A549 (cell line): ENCODE data around the gene AGRN. TPM values are rescaled to one million over a fixed set of nuclear protein-coding genes. Genes with fewer than 3 reads are reported as not detected.

ENCODE experiments used
- ATAC-seq, 2 experiments: fragments of 200-7000 bp in 1 of 2; fragments of >200 bp in 1 of 2; cut with Nextera tagmentation in 1 of 2; cut with Tn5 transposase in 1 of 2; 3 replicates each; pipeline versions ENCODE4 v1.8.0 to v1.9.1; 2018 to 2020; ENCODE audit warnings: mild to moderate bottlenecking in 1 of 2, moderate library complexity in 1 of 2
- CTCF ChIA-PET: fragments of 300-600 bp; sonication (Branson Sonifier 250); formaldehyde crosslinking; extraction: SDS; loops from one replicate; lab custom pipeline; 2021; ENCODE audit warnings: antibody characterized with exemption, inconsistent platforms; lab: Yijun Ruan, JAX
- POLR2A ChIA-PET: fragments of 350-600 bp; formaldehyde crosslinking; extraction: SDS; loops from one replicate; lab custom pipeline; 2021; ENCODE audit warnings: antibody characterized with exemption, inconsistent platforms; lab: Yijun Ruan, JAX
- DNase-seq, 2 experiments: peaks; one replicate each; pipeline versions ENCODE4 v3.0.0 to v3.0.0-alpha.2; 2011 to 2016; ENCODE audit warnings: low read depth in 1 of 2, low spot score in 1 of 2
- FAIRE-seq: peaks from 2 replicates; lab custom pipeline; 2011; peaks lifted over from hg19 to GRCh38; lab: Jason Lieb, UNC
- H3K27ac ChIP-seq, 2 experiments: fragments of >200 bp; sonication (Bioruptor Twin); formaldehyde crosslinking; 3 replicates each; pipeline ENCODE4 v1.5.1; 2016 to 2017
- H3K4me1 ChIP-seq: fragments of >200 bp; sonication (Bioruptor Twin); formaldehyde crosslinking; 3 replicates; pipeline ENCODE4 v1.6.1; 2016
- H3K4me2 ChIP-seq: fragments of >200 bp; sonication (Bioruptor Twin); formaldehyde crosslinking; 3 replicates; pipeline ENCODE4 v1.6.1; 2016
- H3K4me3 ChIP-seq: fragments of >200 bp; sonication (Bioruptor Twin); formaldehyde crosslinking; 3 replicates; pipeline ENCODE4 v1.5.1; 2016
- H3K9me3 ChIP-seq: fragments of >200 bp; sonication (Bioruptor Twin); formaldehyde crosslinking; 3 replicates; pipeline ENCODE4 v1.6.1; 2016
- CBX2 ChIP-seq: fragments of 200-600 bp; sonication (generic); IDR thresholded peaks from 2 replicates; pipeline ENCODE4 v1.6.1; 2016; ENCODE audit warnings: low read depth, mild to moderate bottlenecking, borderline replicate concordance
- CEBPB ChIP-seq, 2 experiments: fragments of >200 bp in 1 of 2; sonication (Bioruptor Twin) in 1 of 2; formaldehyde crosslinking in 1 of 2; IDR thresholded peaks; 2 replicates each; pipeline ENCODE4 v1.6.1; 2012 to 2016
- CTCF ChIP-seq: fragments of >200 bp; sonication (Bioruptor Twin); formaldehyde crosslinking; IDR thresholded peaks from 3 replicates; pipeline ENCODE4 v1.5.1; 2016
- E2F6 ChIP-seq: IDR thresholded peaks from 2 replicates; pipeline ENCODE4 v1.6.1; 2012; ENCODE audit warnings: low read depth, borderline replicate concordance
- EHF ChIP-seq: fragments of 250-450 bp; sonication (Bioruptor Pico); IDR thresholded peaks from 2 replicates; pipeline ENCODE4 v1.5.0; 2020; ENCODE audit warnings: mild to moderate bottlenecking
- ELK1 ChIP-seq: fragments of 150-350 bp; IDR thresholded peaks from 2 replicates; pipeline ENCODE4 v1.6.1; 2014; ENCODE audit warnings: low read depth, mild to moderate bottlenecking, low read length
- EP300 ChIP-seq, 2 experiments: fragments of >200 bp; sonication (Bioruptor Twin); formaldehyde crosslinking; IDR thresholded peaks; 2 replicates in 1 of 2; 3 replicates in 1 of 2; pipeline ENCODE4 v1.6.1; 2016 to 2017
- FOSB ChIP-seq: fragments of 250-450 bp; sonication (Bioruptor Pico); IDR thresholded peaks from 2 replicates; pipeline ENCODE4 v1.5.0; 2020; ENCODE audit warnings: mild to moderate bottlenecking, moderate library complexity
- FOSL2 ChIP-seq, 2 experiments: fragments of 450-650 bp in 1 of 2; fragments of >200 bp in 1 of 2; sonication (Bioruptor Twin) in 1 of 2; formaldehyde crosslinking; IDR thresholded peaks; 2 replicates each; pipeline versions ENCODE4 v1.5.0 to v1.6.1; 2016 to 2020; ENCODE audit warnings: mild to moderate bottlenecking in 1 of 2, moderate library complexity in 1 of 2
- GATA3 ChIP-seq: IDR thresholded peaks from 2 replicates; pipeline ENCODE4 v1.6.1; 2012; ENCODE audit warnings: borderline replicate concordance
- HDAC2 ChIP-seq: fragments of 200-600 bp; sonication (generic); IDR thresholded peaks from 2 replicates; pipeline ENCODE4 v1.6.1; 2016
- HES2 ChIP-seq: fragments of >200 bp; sonication (Bioruptor Twin); formaldehyde crosslinking; IDR thresholded peaks from 2 replicates; pipeline ENCODE4 v1.6.1; 2016
- HEYL ChIP-seq: fragments of 250-450 bp; sonication (Bioruptor Pico); IDR thresholded peaks from 2 replicates; pipeline ENCODE4 v1.8.0; 2021; ENCODE audit warnings: mild to moderate bottlenecking, moderate library complexity
- JUN ChIP-seq, 2 experiments: fragments of >200 bp; sonication (Bioruptor Twin); formaldehyde crosslinking; IDR thresholded peaks; 2 replicates in 1 of 2; 3 replicates in 1 of 2; pipeline ENCODE4 v1.6.1; 2016 to 2017
- JUNB ChIP-seq: fragments of >200 bp; sonication (Bioruptor Twin); formaldehyde crosslinking; IDR thresholded peaks from 2 replicates; pipeline ENCODE4 v1.6.1; 2016
- MAX ChIP-seq: IDR thresholded peaks from 2 replicates; pipeline ENCODE4 v1.6.1; 2012
- MAZ ChIP-seq: fragments of 150-350 bp; IDR thresholded peaks from 2 replicates; pipeline ENCODE4 v1.6.1; 2014; ENCODE audit warnings: antibody characterized with exemption, low read depth, low read length, borderline replicate concordance
- MYC ChIP-seq: IDR thresholded peaks from 2 replicates; pipeline ENCODE4 v1.6.1; 2012; ENCODE audit warnings: mild to moderate bottlenecking, inconsistent platforms, low read length, improper control_type of control experiment, borderline replicate concordance
- NFE2L2 ChIP-seq: fragments of 150-350 bp; conservative IDR thresholded peaks from 2 replicates; pipeline ENCODE4 v1.6.1; 2014; ENCODE audit warnings: low read length
- RAD21 ChIP-seq, 2 experiments: fragments of >200 bp in 1 of 2; sonication (Bioruptor Twin) in 1 of 2; formaldehyde crosslinking in 1 of 2; IDR thresholded peaks in 1 of 2; conservative IDR thresholded peaks in 1 of 2; 2 replicates in 1 of 2; 3 replicates in 1 of 2; pipeline ENCODE4 v1.6.1; 2012 to 2018; ENCODE audit warnings: inconsistent platforms in 1 of 2
- RCOR1 ChIP-seq: fragments of 150-350 bp; IDR thresholded peaks from 2 replicates; pipeline ENCODE4 v1.6.1; 2014; ENCODE audit warnings: antibody characterized with exemption, low read length, low read depth
- REST ChIP-seq: fragments of 200-600 bp; sonication (generic); IDR thresholded peaks from 2 replicates; pipeline ENCODE4 v1.6.1; 2016; ENCODE audit warnings: antibody characterized with exemption, mild to moderate bottlenecking, moderate library complexity
- RNF2 ChIP-seq: fragments of 200-600 bp; sonication (generic); IDR thresholded peaks from 2 replicates; pipeline ENCODE4 v1.6.1; 2016; ENCODE audit warnings: low read depth, mild to moderate bottlenecking, antibody characterized with exemption, moderate library complexity, borderline replicate concordance
- SMC3 ChIP-seq: fragments of >200 bp; sonication (Bioruptor Twin); formaldehyde crosslinking; IDR thresholded peaks from 3 replicates; pipeline ENCODE4 v1.6.1; 2018; ENCODE audit warnings: inconsistent platforms
- SREBF2 ChIP-seq: fragments of 450-650 bp; IDR thresholded peaks from 2 replicates; pipeline ENCODE4 v1.6.1; 2014; ENCODE audit warnings: mild to moderate bottlenecking, moderate library complexity
- ZNF302 ChIP-seq: fragments of 250-450 bp; sonication (Bioruptor Pico); IDR thresholded peaks from 2 replicates; pipeline ENCODE4 v1.9.0; 2021; ENCODE audit warnings: inconsistent platforms, mild to moderate bottlenecking, moderate library complexity
- WGBS: methylation state at CpG from one replicate; pipeline ENCODE4 v1.1.6; 2017; ENCODE audit errors: missing lambda C conversion rate; 5-methylcytosine and 5-hydroxymethylcytosine counted together
- polyA plus RNA-seq, 4 experiments: library from polyadenylated mRNA; depleted of rRNA in 3 of 4; stranded (reverse); fragments of >200 nt; fragmentation: RNase III in 1 of 4; extraction: RNeasy Plus Mini Kit Qiagen cat#74134 plus additional on column Dnase treatment in 1 of 4; gene quantifications; 2 replicates in 3 of 4; 3 replicates in 1 of 4; pipeline ENCODE4 v1.2.3, GENCODE V29; 2011 to 2017

The AGRN gene
- polyA plus RNA-seq, 2 of the 4 experiments (the other 2 are of a cell fraction), result 23.9 to 90.9 TPM

GRCh38 chr1:1063261-1063944, 43.5 kb downstream of the AGRN start (continued):
- TF ChIP-seq RNF2 (no peak), EHF (no peak), HDAC2 (no peak)

GRCh38 chr1:1063945-1064831, 44.3 kb downstream of the AGRN start:
- POLR2A ChIA-PET, result interaction anchor here (0.6 to 1.0 kb wide), 4 partner anchors 15 to 160 kb away, joined by 3 to 5 read pairs (median 4); partner anchors contain the start of gene AGRN
- peak overlapping the region; percentile 32; the same call in 2 of the 3 replicates for H3K4me3 ChIP-seq
- TF ChIP-seq MAZ, result no peak
- TF ChIP-seq MYC, result no peak
- TF ChIP-seq E2F6, result no peak
- peak in 1 of 2 experiments; percentile 68; a peak in 2 of 5 replicates for TF ChIP-seq EP300 (IDR thresholded peaks at IDR 0.05)
- peak in 1 of 2 experiments; percentile 37; a peak in 1 of 5 replicates for TF ChIP-seq JUN (IDR thresholded peaks at IDR 0.05)
- TF ChIP-seq HES2, result no peak
- TF ChIP-seq RAD21 (conservative IDR thresholded peaks at IDR 0.05 in 1 of 2, IDR thresholded peaks at IDR 0.05 in 1 of 2), result peak; percentile 68 to 81
- no peak for TF ChIP-seq RCOR1
- TF ChIP-seq ZNF302 (CRISPR knock-in tag), result no peak
- TF ChIP-seq CTCF, result peak; percentile 78
- TF ChIP-seq SMC3, result peak; percentile 86
- peak; percentile 41; the same call in 1 of the 2 replicates for TF ChIP-seq FOSL2 (IDR thresholded peaks at IDR 0.05)
- TF ChIP-seq FOSL2 (CRISPR knock-in tag; IDR thresholded peaks at IDR 0.05), result peak; percentile 91
- no peak for TF ChIP-seq FOSB (CRISPR knock-in tag)
- TF ChIP-seq ELK1, result no peak
- 0 out of 2 replicates have a peak, but pooled peaks have one; percentile 46 for TF ChIP-seq JUNB
- TF ChIP-seq EHF, result no peak
- no peak for TF ChIP-seq GATA3
- no peak for TF ChIP-seq CBX2
- no peak for TF ChIP-seq RNF2
- TF ChIP-seq CEBPB (IDR thresholded peaks at IDR 0.05), result peak in 1 of 2 experiments; percentile 17; a peak in 1 of 4 replicates
- no peak for TF ChIP-seq HEYL (CRISPR knock-in tag)
- TF ChIP-seq NFE2L2, result no peak
- TF ChIP-seq MAX, result peak; percentile 27; the same call in 1 of the 2 replicates
- TF ChIP-seq SREBF2, result no peak
- no peak for TF ChIP-seq REST

More at GRCh38 chr1:1063945-1064831, 44.3 kb downstream of the AGRN start:
- peaks cover 36% of the 10 kb centered on the region for H3K4me1 ChIP-seq
- WGBS, result 31% methylated on average over 3 of the region's 50 CpGs
- H3K27ac ChIP-seq, result peak overlapping the region; percentile 76 to 88
- CTCF ChIA-PET, result interaction anchor here (0.8 to 8.8 kb wide), 28 partner anchors 8 to 235 kb away, joined by 3 to 126 read pairs (median 5); partner anchors contain the start of genes AGRN, HES4, ISG15 and PERM1
- FAIRE-seq, result no peak
- peak; percentile 67 to 78 for DNase-seq
- ATAC-seq, result peak; percentile 58 to 82
- H3K4me2 ChIP-seq, result peak overlapping the region; percentile 95
- H3K9me3 ChIP-seq, result no peaks in the 10 kb centered on the region
